H1 (cell line): ENCODE measurements around the gene VPS13C. TPM values are rescaled to one million over a fixed set of nuclear protein-coding genes. Genes with fewer than 3 reads are reported as not detected.

Source experiments
- CTCF ChIA-PET: fragments of 300-600 bp; sonication (Branson Sonifier 250); formaldehyde crosslinking; loops from one replicate; lab custom pipeline; 2021; ENCODE audit not compliant: partially characterized antibody; lab: Charles Lee
- POLR2A ChIA-PET: fragments of 300-600 bp; sonication (Branson Sonifier 250); formaldehyde crosslinking; loops from one replicate; lab custom pipeline; 2021; ENCODE audit warnings: inconsistent platforms; ENCODE audit not compliant: partially characterized antibody; lab: Charles Lee
- DNase-seq, 2 experiments: peaks; one replicate each; pipeline versions ENCODE4 v3.0.0 to v3.0.0-alpha.2; 2010 to 2022; ENCODE audit warnings: low spot score in 2 of 2, low read depth in 1 of 2, mixed read lengths in 1 of 2
- FAIRE-seq: peaks from 2 replicates; lab custom pipeline; 2011; peaks lifted over from hg19 to GRCh38; lab: Jason Lieb, UNC
- H2AFZ ChIP-seq: 2 replicates; pipeline ENCODE4 v1.8.1; 2012; ENCODE audit warnings: low read length, inconsistent platforms
- H2AK5ac ChIP-seq: 2 replicates; pipeline ENCODE4 v1.6.1; 2013; ENCODE audit warnings: low read depth, low read length
- H2BK120ac ChIP-seq: replicated peaks from 2 replicates; pipeline ENCODE3; 2013; ENCODE audit warnings: low read depth, low read length, inconsistent platforms
- H2BK12ac ChIP-seq: 2 replicates; pipeline ENCODE4 v1.6.1; 2013; ENCODE audit warnings: low read depth, low read length
- H2BK15ac ChIP-seq: 2 replicates; pipeline ENCODE4 v1.6.1; 2013; ENCODE audit warnings: low read length
- H2BK20ac ChIP-seq: 2 replicates; pipeline ENCODE4 v1.6.1; 2013; ENCODE audit warnings: low read length
- H2BK5ac ChIP-seq: 2 replicates; pipeline ENCODE4 v1.6.1; 2013; ENCODE audit warnings: low read depth, low read length
- H3K14ac ChIP-seq: 2 replicates; pipeline ENCODE4 v1.6.1; 2013; ENCODE audit warnings: inconsistent platforms; ENCODE audit not compliant: insufficient read length
- H3K18ac ChIP-seq: 2 replicates; pipeline ENCODE4 v1.6.1; 2013; ENCODE audit warnings: low read length; ENCODE audit errors: extremely low read depth
- H3K23ac ChIP-seq: 2 replicates; pipeline ENCODE4 v1.6.1; 2013; ENCODE audit warnings: inconsistent platforms; ENCODE audit not compliant: insufficient read length
- H3K23me2 ChIP-seq: 2 replicates; pipeline ENCODE4 v1.6.1; 2013; ENCODE audit warnings: low read depth, low read length
- H3K27ac ChIP-seq: 2 replicates; pipeline ENCODE4 v1.6.1; 2011; ENCODE audit warnings: low read depth, low read length, inconsistent platforms
- H3K27me3 ChIP-seq, 4 experiments: replicated peaks in 1 of 4; 1 replicate in 1 of 4; 2 replicates in 3 of 4; pipeline versions ENCODE4 v1.6.1 to v1.8.1; 2011 to 2013; ENCODE audit warnings: low read length in 3 of 4, mild to moderate bottlenecking in 3 of 4, inconsistent platforms in 2 of 4, mixed read lengths in 2 of 4, moderate library complexity in 1 of 4; ENCODE audit not compliant: control insufficient read depth in 3 of 4, insufficient read depth in 3 of 4; ENCODE audit errors: extremely low read depth in 1 of 4
- H3K36me3 ChIP-seq, 4 experiments: 2 replicates each; pipeline versions ENCODE4 v1.6.1 to v1.8.1; 2011 to 2013; ENCODE audit warnings: mild to moderate bottlenecking in 4 of 4, low read length in 3 of 4, moderate library complexity in 2 of 4, control low read depth in 1 of 4, inconsistent platforms in 1 of 4; ENCODE audit not compliant: insufficient read depth in 4 of 4, control insufficient read depth in 2 of 4
- H3K4ac ChIP-seq: replicated peaks from 2 replicates; pipeline ENCODE3; 2013; ENCODE audit warnings: low read length, low read depth, mixed read lengths, inconsistent platforms; ENCODE audit not compliant: insufficient read length
- H3K4me1 ChIP-seq, 4 experiments: replicated peaks in 1 of 4; 1 replicate in 1 of 4; 2 replicates in 3 of 4; pipeline versions ENCODE4 v1.6.1 to v1.8.1; 2011 to 2013; ENCODE audit warnings: low read length in 3 of 4, inconsistent platforms in 2 of 4, mixed read lengths in 1 of 4; ENCODE audit not compliant: insufficient read depth in 4 of 4, control insufficient read depth in 3 of 4
- H3K4me2 ChIP-seq, 2 experiments: 2 replicates each; pipeline versions ENCODE4 v1.6.1 to v1.8.1; 2011 to 2013; ENCODE audit warnings: low read depth in 2 of 2, low read length in 2 of 2, control low read depth in 1 of 2, inconsistent platforms in 1 of 2, mild to moderate bottlenecking in 1 of 2; ENCODE audit not compliant: insufficient read depth in 1 of 2
- H3K4me3 ChIP-seq, 4 experiments: fragments of 200-600, 300-600 bp in 1 of 4; sonication (generic), shearing (Covaris generic), sonication (Bioruptor Twin) in 1 of 4; 2 replicates each; pipeline versions ENCODE4 v1.5.1 to v1.8.1; 2011 to 2016; ENCODE audit warnings: low read length in 4 of 4, low read depth in 3 of 4, control low read depth in 2 of 4, inconsistent platforms in 2 of 4, mild to moderate bottlenecking in 2 of 4, mixed read lengths in 1 of 4, moderate library complexity in 1 of 4; ENCODE audit not compliant: insufficient read depth in 2 of 4; ENCODE audit errors: extremely low read depth in 1 of 4
- H3K56ac ChIP-seq: replicated peaks from 2 replicates; pipeline ENCODE3; 2013; ENCODE audit warnings: low read depth, mild to moderate bottlenecking, mixed read lengths, low read length, inconsistent platforms; ENCODE audit not compliant: insufficient read length
- H3K79me1 ChIP-seq: 2 replicates; pipeline ENCODE4 v1.6.1; 2013; ENCODE audit warnings: low read depth, low read length, control low read depth
- H3K79me2 ChIP-seq, 2 experiments: 2 replicates each; pipeline versions ENCODE4 v1.6.1 to v1.8.1; 2012 to 2013; ENCODE audit warnings: low read length in 2 of 2, mild to moderate bottlenecking in 2 of 2, inconsistent platforms in 1 of 2; ENCODE audit not compliant: insufficient read depth in 2 of 2, control insufficient read depth in 1 of 2
- H3K9ac ChIP-seq, 4 experiments: replicated peaks in 1 of 4; 1 replicate in 1 of 4; 2 replicates in 3 of 4; pipeline versions ENCODE4 v1.6.1 to v1.8.1; 2011 to 2013; ENCODE audit warnings: low read depth in 3 of 4, low read length in 3 of 4, control low read depth in 2 of 4, mild to moderate bottlenecking in 2 of 4, moderate library complexity in 2 of 4, inconsistent platforms in 1 of 4; ENCODE audit errors: extremely low read depth in 1 of 4
- H3K9me3 ChIP-seq, 2 experiments: 2 replicates each; pipeline versions ENCODE4 v1.6.1 to v1.8.1; 2012 to 2013; ENCODE audit warnings: mild to moderate bottlenecking in 2 of 2, moderate library complexity in 2 of 2, control low read depth in 1 of 2, inconsistent platforms in 1 of 2, low read depth in 1 of 2, low read length in 1 of 2, mixed read lengths in 1 of 2; ENCODE audit not compliant: insufficient read depth in 2 of 2
- H4K20me1 ChIP-seq, 2 experiments: replicated peaks in 1 of 2; 2 replicates each; pipeline versions ENCODE3 to v1.8.1; 2011 to 2013; ENCODE audit warnings: inconsistent platforms in 2 of 2, low read length in 2 of 2, mild to moderate bottlenecking in 1 of 2; ENCODE audit not compliant: insufficient read depth in 2 of 2, control insufficient read depth in 1 of 2
- H4K5ac ChIP-seq: 2 replicates; pipeline ENCODE4 v1.6.1; 2013; ENCODE audit warnings: low read length, low read depth, mixed read lengths, inconsistent platforms; ENCODE audit not compliant: insufficient read length
- H4K8ac ChIP-seq: 2 replicates; pipeline ENCODE4 v1.8.0; 2013; ENCODE audit warnings: mild to moderate bottlenecking, moderate library complexity, low read length, inconsistent platforms; ENCODE audit not compliant: insufficient read depth; ENCODE audit errors: extremely low read depth
- H4K91ac ChIP-seq: replicated peaks from 2 replicates; pipeline ENCODE3; 2013; ENCODE audit warnings: low read length, mixed read lengths, inconsistent platforms; ENCODE audit not compliant: insufficient read length
- ASH2L ChIP-seq: fragments of 200-600, 300-600 bp; sonication (generic); IDR thresholded peaks from one replicate; pipeline ENCODE4 v1.7.1; 2017; ENCODE audit warnings: low read length
- KDM5A ChIP-seq: fragments of 200-600 bp; IDR thresholded peaks from 2 replicates; pipeline ENCODE4 v1.7.1; 2012; ENCODE audit warnings: mild to moderate bottlenecking, low read length, inconsistent platforms, mixed read lengths
- RBBP5 ChIP-seq: IDR thresholded peaks from 2 replicates; pipeline ENCODE4 v1.7.1; 2012; ENCODE audit warnings: low read depth, mild to moderate bottlenecking, inconsistent platforms, low read length, moderate library complexity, borderline replicate concordance
- SP2 ChIP-seq: IDR thresholded peaks from 2 replicates; pipeline ENCODE4 v1.6.1; 2012; ENCODE audit warnings: mild to moderate bottlenecking, low read length, inconsistent platforms
- SRF ChIP-seq: IDR thresholded peaks from 2 replicates; pipeline ENCODE4 v1.6.1; 2011; ENCODE audit warnings: mild to moderate bottlenecking, low read depth, low read length, moderate library complexity
- WGBS, 2 experiments: shearing (Covaris generic) in 1 of 2; methylation state at CpG; one replicate each; pipeline versions ENCODE4 v1.1.6 to v1.1.7; 2013 to 2015; ENCODE audit warnings: low lambda C conversion rate in 2 of 2, mixed read lengths in 2 of 2, inconsistent platforms in 1 of 2, low coverage in 1 of 2, missing lambda C conversion rate in 1 of 2; ENCODE audit not compliant: insufficient replicate concordance in 2 of 2, insufficient coverage in 1 of 2, insufficient read length in 1 of 2; ENCODE audit errors: extremely low coverage in 1 of 2, missing lambda C conversion rate in 1 of 2; 5-methylcytosine and 5-hydroxymethylcytosine counted together
- polyA plus RNA-seq, 7 experiments: library from polyadenylated mRNA; depleted of rRNA in 3 of 7; stranded (reverse) in 5 of 7; unstranded in 2 of 7; fragments of >200 nt in 5 of 7; fragments of 200-250 nt in 2 of 7; gene quantifications; 1 replicate in 5 of 7; 2 replicates in 1 of 7; 4 replicates in 1 of 7; pipeline versions ENCODE4 v1.2.1 to v1.2.3, GENCODE V29; 2011 to 2013; ENCODE audit warnings: missing spikeins in 2 of 7, mixed read lengths in 2 of 7
- total RNA-seq: library from RNA; stranded (reverse); fragmentation: NEBNext Ultra II Directional; extraction: Animal tissue kit (Norgen Biotek cat#: 25700); gene quantifications from 2 replicates; pipeline ENCODE4 v1.2.1, GENCODE V29; 2021
- TF ChIP-seq, protein P1 (sequence below): IDR thresholded peaks from 2 replicates; pipeline ENCODE4 v1.6.1; 2012; ENCODE audit warnings: inconsistent platforms

VPS13C gene
- total and polyA plus RNA-seq, 2 of the 8 experiments (the other 6 are each of a cell fraction or from before 2014, with no cell fraction given), result 4.8 to 18.8 TPM

DNA sequence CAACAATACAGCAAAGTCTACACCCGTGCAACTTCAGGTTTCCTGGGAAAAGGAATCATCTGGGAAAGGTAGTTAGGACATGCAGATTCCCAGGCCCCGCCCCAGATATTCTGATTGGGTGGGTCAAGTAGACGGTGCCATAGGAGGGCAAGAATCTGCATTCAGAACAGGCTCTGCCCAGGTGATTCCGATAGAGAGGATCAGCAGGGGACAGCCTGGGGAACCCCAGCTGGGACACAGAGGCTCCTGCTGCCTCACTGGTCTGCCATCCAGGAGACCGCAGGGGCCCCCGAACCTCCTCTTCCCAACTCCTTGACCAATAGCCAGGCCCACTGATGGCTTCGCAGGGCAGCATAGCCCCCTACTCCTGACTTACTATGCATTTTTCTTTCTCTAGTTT is 243.4 kb downstream of the VPS13C start:
- H4K20me1 ChIP-seq, result no peaks in the 10 kb centered on the region
- no peak overlapping the region for H2AK5ac ChIP-seq
- H3K23ac ChIP-seq, result no peak overlapping the region
- ChIA-PET CTCF (interaction anchor here (0.8 to 2.4 kb wide), 6 partner anchors 9 to 46 kb away, joined by 3 to 9 read pairs (median 4); no protein-coding TSS in a partner anchor), POLR2A (no interaction called here)
- peaks cover 0 to 9% (median 3%) of the 10 kb centered on the region in 4 experiments; a peak in 6 of 7 replicates for H3K4me1 ChIP-seq
- H2BK15ac ChIP-seq, result no peak overlapping the region
- H3K56ac ChIP-seq, result no peak overlapping the region
- H3K23me2 ChIP-seq, result no peaks in the 10 kb centered on the region; the same call in 1 of the 2 replicates
- no peaks in the 10 kb centered on the region for H3K27me3 ChIP-seq
- H2BK12ac ChIP-seq, result no peak overlapping the region
- 94% methylated on average over 7 of the region's 7 CpGs; no CpG with 5 or more reads in 1 of the 2 experiments for WGBS, 2 experiments
- no peak for TF ChIP-seq RBBP5
- no peak for TF ChIP-seq SP2
- TF ChIP-seq KDM5A, result no peak
- no peak for TF ChIP-seq SRF
- no peak for TF ChIP-seq ASH2L
- TF ChIP-seq, protein P1, sequence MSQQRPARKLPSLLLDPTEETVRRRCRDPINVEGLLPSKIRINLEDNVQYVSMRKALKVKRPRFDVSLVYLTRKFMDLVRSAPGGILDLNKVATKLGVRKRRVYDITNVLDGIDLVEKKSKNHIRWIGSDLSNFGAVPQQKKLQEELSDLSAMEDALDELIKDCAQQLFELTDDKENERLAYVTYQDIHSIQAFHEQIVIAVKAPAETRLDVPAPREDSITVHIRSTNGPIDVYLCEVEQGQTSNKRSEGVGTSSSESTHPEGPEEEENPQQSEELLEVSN, result no peak
- TF ChIP-seq, all 59 proteins: peak for 0
- Histone ChIP-seq H4K91ac (no peak overlapping the region), H4K5ac (no peak overlapping the region), H2BK5ac (no peak overlapping the region), H3K9ac (no peak overlapping the region), H2AFZ (no peak overlapping the region), H3K4me3 (no peak overlapping the region), H3K79me1 (no peaks in the 10 kb centered on the region), H3K27ac (no peak overlapping the region), H3K4me2 (no peak overlapping the region), H2BK120ac (no peak overlapping the region), H3K9me3 (no peaks in the 10 kb centered on the region), H2BK20ac (no peak overlapping the region), H3K14ac (no peak overlapping the region), H3K18ac (no peak overlapping the region), H4K8ac (no peak overlapping the region), H3K36me3 (no peaks in the 10 kb centered on the region), H3K4ac (no peak overlapping the region), H3K79me2 (no peaks in the 10 kb centered on the region)
- FAIRE-seq, result no peak
- no peak for DNase-seq
